Cardiac fibroblast (primary cell): Measurements from ENCODE around the gene SLC27A1.
A peak's percentile ranks its signal among the peaks of the same experiment; 100 is the strongest.

ENCODE experiments used
- DNase-seq, 2 donors: peaks; one replicate each; pipeline versions ENCODE4 v3.0.0 to v3.0.0-alpha.2; 2010; ENCODE audit warnings: low read depth in 2 of 2
- H3K4me3 ChIP-seq, 2 donors: replicated peaks in 1 of 2; 1 replicate in 1 of 2; 2 replicates in 1 of 2; pipeline ENCODE4 v1.5.1; 2011; ENCODE audit warnings: low read depth in 2 of 2, low read length in 2 of 2, mild to moderate bottlenecking in 2 of 2, moderate library complexity in 1 of 2
- CTCF ChIP-seq: IDR thresholded peaks from one replicate; pipeline ENCODE4 v1.5.1; 2011; ENCODE audit warnings: low read depth, mild to moderate bottlenecking, low read length, inconsistent platforms

Gene SLC27A1

GRCh38 chr19:17532557-17532956, 62.2 kb downstream of the SLC27A1 start:
- TF ChIP-seq CTCF, result no peak
- H3K4me3 ChIP-seq, result no peak overlapping the region
- DNase-seq, result no peak

- TF ChIP-seq CTCF, result no peak
- no peak for DNase-seq
- no peak overlapping the region for H3K4me3 ChIP-seq
These were observed 64.4 kb downstream of the SLC27A1 start for GRCh38 chr19:17534767-17535166.

GRCh38 chr19:17536955-17537354, 66.6 kb downstream of the SLC27A1 start:
- no peak overlapping the region for H3K4me3 ChIP-seq
- DNase-seq, result no peak
- TF ChIP-seq CTCF, result no peak

GRCh38 chr19:17538684-17539237, 68.4 kb downstream of the SLC27A1 start:
- DNase-seq, result no peak
- peak overlapping the region; percentile 47 to 58 for H3K4me3 ChIP-seq
- TF ChIP-seq CTCF, result no peak

GRCh38 chr19:17539238-17540117, 69.2 kb downstream of the SLC27A1 start:
- TF ChIP-seq CTCF, result peak; percentile 34
- DNase-seq, result peak; percentile 97 to 98
- peak overlapping the region; percentile 47 to 58 for H3K4me3 ChIP-seq

GRCh38 chr19:17540174-17540573, 69.8 kb downstream of the SLC27A1 start:
- H3K4me3 ChIP-seq, result no peak overlapping the region
- no peak for TF ChIP-seq CTCF
- no peak for DNase-seq
